Activated effector memory CD4-positive, alpha-beta T cell treated with Interleukin-2 at 50 U/mL for 16 hours (primary cell): ENCODE measurements around the gene PRKCE.

Experiments used
- DNase-seq: peaks from one replicate; pipeline ENCODE4 v3.0.0-alpha.2; 2020

The PRKCE gene

GRCh38 chr2:46067062-46067461 is 415.6 kb downstream of the PRKCE start:
- no peak for DNase-seq

GRCh38 chr2:46067501-46068305 is 416.2 kb downstream of the PRKCE start:
- no peak for DNase-seq

- no peak for DNase-seq
These were observed 417.2 kb downstream of the PRKCE start for GRCh38 chr2:46068636-46069035.

GRCh38 chr2:46071074-46071473 is 419.6 kb downstream of the PRKCE start:
- no peak for DNase-seq

- DNase-seq = no peak
These were observed 420.8 kb downstream of the PRKCE start for GRCh38 chr2:46072101-46072820.

- no peak for DNase-seq
These were observed 422.1 kb downstream of the PRKCE start for GRCh38 chr2:46073540-46074046.

- DNase-seq = no peak
These were observed 423.0 kb downstream of the PRKCE start for GRCh38 chr2:46074501-46074900.

GRCh38 chr2:46075848-46076247 is 424.4 kb downstream of the PRKCE start:
- DNase-seq = no peak

GRCh38 chr2:46076251-46076650 is 424.8 kb downstream of the PRKCE start:
- DNase-seq = no peak

- no peak for DNase-seq
These were observed 425.4 kb downstream of the PRKCE start for GRCh38 chr2:46076875-46077274.

GRCh38 chr2:46077522-46078107 is 426.1 kb downstream of the PRKCE start:
- no peak for DNase-seq

- no peak for DNase-seq
These were observed 428.6 kb downstream of the PRKCE start for GRCh38 chr2:46079985-46080560.

- DNase-seq = no peak
These were observed 431.3 kb downstream of the PRKCE start for GRCh38 chr2:46082531-46083485.

GRCh38 chr2:46086578-46087070 is 435.1 kb downstream of the PRKCE start:
- no peak for DNase-seq

- DNase-seq = no peak
These were observed 436.0 kb downstream of the PRKCE start for GRCh38 chr2:46087492-46087891.

- no peak for DNase-seq
These were observed 439.5 kb downstream of the PRKCE start for GRCh38 chr2:46091004-46091403.

- no peak for DNase-seq
These were observed 440.6 kb downstream of the PRKCE start for GRCh38 chr2:46091961-46092667.

- DNase-seq = no peak
These were observed 443.2 kb downstream of the PRKCE start for GRCh38 chr2:46094689-46095088.

GRCh38 chr2:46095830-46096229 is 444.4 kb downstream of the PRKCE start:
- DNase-seq = no peak

GRCh38 chr2:46096260-46096659 is 444.8 kb downstream of the PRKCE start:
- DNase-seq = no peak
